Measurements from ENCODE around the gene ADO.

The ADO gene

DNA sequence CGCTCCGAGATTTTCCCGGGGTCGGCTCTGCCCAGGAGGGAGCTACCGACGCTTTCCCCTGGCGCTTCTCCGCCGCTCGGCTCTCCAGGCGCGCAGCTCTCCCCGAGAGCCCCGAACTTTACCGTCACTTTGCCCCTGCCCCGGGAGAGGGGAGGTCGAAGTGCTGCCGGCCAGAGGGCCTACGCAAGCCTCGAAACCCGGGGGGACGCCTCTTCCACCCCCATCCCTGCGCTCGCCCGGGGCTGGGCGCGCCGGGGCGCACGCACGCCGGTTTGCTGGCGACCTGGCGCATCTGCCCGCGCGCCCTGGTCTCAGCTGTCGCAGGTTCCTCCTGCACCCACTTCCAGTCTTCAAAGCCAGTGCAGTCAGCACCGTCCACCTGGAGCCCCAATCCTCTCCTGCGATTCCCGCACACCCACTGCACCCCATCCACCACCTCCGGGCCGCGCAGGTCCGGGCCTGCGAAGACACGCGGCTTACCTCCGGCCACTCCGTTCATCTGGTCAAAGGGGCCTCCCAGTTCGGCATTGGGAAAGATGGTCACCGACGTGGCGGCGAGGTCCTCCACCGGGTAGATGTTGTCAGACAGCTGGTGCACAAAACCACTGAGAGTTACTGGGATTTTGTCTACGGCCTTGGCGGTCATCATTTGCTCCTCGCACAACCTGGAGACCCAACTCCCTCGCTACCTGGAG is 11.0 kb downstream of the ADO start:
- no peak for DNase-seq (ENCODE audit: extremely low read depth, low read depth)
- TF ChIP-seq, protein P1, sequence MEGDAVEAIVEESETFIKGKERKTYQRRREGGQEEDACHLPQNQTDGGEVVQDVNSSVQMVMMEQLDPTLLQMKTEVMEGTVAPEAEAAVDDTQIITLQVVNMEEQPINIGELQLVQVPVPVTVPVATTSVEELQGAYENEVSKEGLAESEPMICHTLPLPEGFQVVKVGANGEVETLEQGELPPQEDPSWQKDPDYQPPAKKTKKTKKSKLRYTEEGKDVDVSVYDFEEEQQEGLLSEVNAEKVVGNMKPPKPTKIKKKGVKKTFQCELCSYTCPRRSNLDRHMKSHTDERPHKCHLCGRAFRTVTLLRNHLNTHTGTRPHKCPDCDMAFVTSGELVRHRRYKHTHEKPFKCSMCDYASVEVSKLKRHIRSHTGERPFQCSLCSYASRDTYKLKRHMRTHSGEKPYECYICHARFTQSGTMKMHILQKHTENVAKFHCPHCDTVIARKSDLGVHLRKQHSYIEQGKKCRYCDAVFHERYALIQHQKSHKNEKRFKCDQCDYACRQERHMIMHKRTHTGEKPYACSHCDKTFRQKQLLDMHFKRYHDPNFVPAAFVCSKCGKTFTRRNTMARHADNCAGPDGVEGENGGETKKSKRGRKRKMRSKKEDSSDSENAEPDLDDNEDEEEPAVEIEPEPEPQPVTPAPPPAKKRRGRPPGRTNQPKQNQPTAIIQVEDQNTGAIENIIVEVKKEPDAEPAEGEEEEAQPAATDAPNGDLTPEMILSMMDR (IDR thresholded peaks at IDR 0.05; ENCODE audit: low read depth, low read length) = no peak

DNA sequence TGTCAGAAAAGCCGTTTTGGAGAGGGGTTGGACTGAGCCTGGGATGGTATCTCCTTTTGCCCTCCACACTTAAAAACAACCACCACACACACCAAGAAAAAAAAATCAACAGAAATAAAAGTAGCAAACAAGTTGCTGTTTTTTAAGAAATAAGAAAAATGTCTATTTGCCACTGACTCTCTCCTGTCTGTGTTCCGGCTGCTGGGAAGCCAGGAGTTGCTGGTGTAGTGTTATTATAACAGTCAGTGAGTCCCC is 11.5 kb downstream of the ADO start:
- DNase-seq (ENCODE audit: extremely low read depth, low read depth) = no peak
- TF ChIP-seq, protein P1 (IDR thresholded peaks at IDR 0.05; ENCODE audit: low read depth, low read length) = no peak

- DNase-seq (ENCODE audit: extremely low read depth, low read depth) = peak; percentile 77
- TF ChIP-seq, protein P1 (IDR thresholded peaks at IDR 0.05; ENCODE audit: low read depth, low read length) = no peak
Measured at GRCh38 chr10:62816331-62817120, 12.0 kb downstream of the ADO start, which contains the start of gene EGR2. TSS of gene EGR2 (minus strand) at chr10:62816366. CDS start at chr10:62816029, 337 bp downstream.

DNA sequence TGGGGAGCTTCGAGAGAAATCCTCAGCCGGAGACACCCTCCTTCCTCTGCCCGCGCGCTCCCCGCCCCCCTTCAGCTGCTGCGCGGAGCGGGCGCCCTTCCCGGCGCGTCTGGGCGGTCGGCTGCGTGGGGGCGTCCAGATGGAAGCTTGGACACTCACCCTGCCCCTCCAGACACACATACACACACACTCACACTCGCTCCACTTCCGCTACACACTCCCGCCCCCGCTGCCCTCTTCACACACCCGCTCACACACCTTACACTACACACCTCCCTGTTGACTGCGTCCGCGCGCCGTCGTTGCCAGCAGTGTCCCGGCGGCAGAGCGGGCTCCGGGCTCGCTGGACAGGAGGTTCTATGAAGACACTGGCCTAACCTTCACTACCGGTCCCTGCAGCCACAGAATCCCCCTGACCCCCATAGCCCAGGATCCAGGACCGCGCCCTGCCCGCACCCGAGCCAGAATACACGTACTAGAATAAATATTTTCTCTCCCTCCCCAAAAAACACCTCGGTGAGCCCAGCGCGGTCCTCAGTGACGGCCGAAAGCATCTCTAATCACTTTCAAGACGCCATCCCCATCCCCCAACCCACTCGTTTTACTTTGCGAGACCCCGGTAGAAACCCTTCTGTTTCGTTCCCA is 12.7 kb downstream of the ADO start:
- TF ChIP-seq, protein P1 (IDR thresholded peaks at IDR 0.05; ENCODE audit: low read depth, low read length) = no peak
- no peak for DNase-seq (ENCODE audit: extremely low read depth, low read depth)

DNA sequence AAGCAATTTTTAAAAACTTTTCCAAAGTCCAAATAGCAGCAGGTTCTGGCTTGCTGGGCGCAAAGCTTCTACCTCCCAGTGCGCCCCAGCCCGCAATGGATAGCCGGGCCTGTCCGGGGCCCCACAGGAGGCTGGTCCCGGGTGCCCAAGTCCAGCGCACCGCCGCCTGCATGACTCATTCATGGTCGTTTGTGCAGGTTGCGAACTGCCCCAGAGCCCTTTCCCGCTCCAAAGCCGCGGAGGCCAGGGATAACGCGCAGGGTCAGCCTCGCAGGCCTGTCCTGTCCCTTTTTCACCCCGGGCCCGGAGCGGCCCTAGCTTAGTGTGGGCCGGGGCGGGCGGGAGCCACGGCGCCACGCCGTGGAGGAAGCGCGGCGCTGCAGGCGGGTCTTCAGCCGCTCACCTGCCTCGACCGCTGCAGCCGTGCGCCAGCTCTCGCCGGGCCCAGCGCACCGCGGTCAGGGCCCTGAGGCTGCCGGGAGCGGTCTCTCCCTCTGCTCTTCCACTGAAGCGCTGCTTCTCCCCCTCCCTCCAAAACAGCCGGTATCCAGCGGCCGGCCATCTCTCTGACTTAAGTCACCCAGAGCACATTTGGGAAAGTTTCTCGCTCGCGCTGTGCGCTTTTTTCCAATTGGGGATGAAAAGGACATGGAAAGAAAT is 13.4 kb downstream of the ADO start:
- TF ChIP-seq, protein P1 (IDR thresholded peaks at IDR 0.05; ENCODE audit: low read depth, low read length) = peak; percentile 64
- DNase-seq (ENCODE audit: extremely low read depth, low read depth) = no peak

GRCh38 chr10:62818426-62819011 is 14.0 kb downstream of the ADO start:
- no peak for DNase-seq (ENCODE audit: extremely low read depth, low read depth)

More at GRCh38 chr10:62818426-62819011, 14.0 kb downstream of the ADO start:
- TF ChIP-seq, protein P1 (IDR thresholded peaks at IDR 0.05; ENCODE audit: low read depth, low read length) = no peak

All from AG09319 (cell line).